ENCODE results near the gene SDC3.

GRCh38 chr1:30838996-30839395 lies 69.6 kb downstream of the SDC3 start:
- TF ChIP-seq MTA3 (IDR thresholded peaks at IDR 0.05; ENCODE audit: borderline replicate concordance, low read length) (no peak), CTCF (IDR thresholded peaks at IDR 0.05 in 2 of 3, conservative IDR thresholded peaks at IDR 0.05 in 1 of 3; ENCODE audit: control insufficient read depth in 2 of 3, extremely low read depth in 1 of 3, insufficient read depth in 1 of 3, low read depth in 3 of 3, low read length in 3 of 3) (no peak), RFX5 (IDR thresholded peaks at IDR 0.05; ENCODE audit: low read depth, low read length) (no peak), HDAC2 (IDR thresholded peaks at IDR 0.05) (no peak), MTA2 (IDR thresholded peaks at IDR 0.05; ENCODE audit: low read depth) (no peak), REST (IDR thresholded peaks at IDR 0.05; ENCODE audit: low read depth, low read length) (no peak), PAX8 (IDR thresholded peaks at IDR 0.05) (no peak), EZH2 (IDR thresholded peaks at IDR 0.05; ENCODE audit: borderline replicate concordance, control insufficient read depth, low read depth, low read length) (no peak), JUND (IDR thresholded peaks at IDR 0.05; ENCODE audit: low read depth, low read length) (no peak), RELA (IDR thresholded peaks at IDR 0.05; ENCODE audit: borderline replicate concordance, partially characterized antibody) (no peak), SP1 (IDR thresholded peaks at IDR 0.05; ENCODE audit: low read depth, low read length) (no peak)
